K562 (cell line): ENCODE data around the gene PLEKHA5. TPM values are rescaled to one million over a fixed set of nuclear protein-coding genes. Genes with fewer than 3 reads are reported as not detected.

Experiments
- ATAC-seq: fragments of 200-7000 bp; cut with Tn5 transposase; 3 replicates; pipeline ENCODE4 v1.9.1; 2020; ENCODE audit warnings: moderate library complexity
- BruUV-seq: library from RNA; stranded (reverse); fragments of 400-500 nt; replicated peaks from 2 replicates; lab custom pipeline; 2021; lab: Mats Ljungman, UMichigan
- CTCF ChIA-PET: fragments of 300-600 bp; formaldehyde crosslinking; extraction: SDS; loops from one replicate; lab custom pipeline; 2021; ENCODE audit warnings: low intra/inter-chr PET ratio; lab: Yijun Ruan, JAX
- POLR2A ChIA-PET: fragments of 300-600, 350-650 bp; sonication (Branson Sonifier 250); formaldehyde crosslinking; extraction: SDS; loops from one replicate; lab custom pipeline; 2021; ENCODE audit warnings: antibody characterized with exemption, inconsistent platforms; lab: Yijun Ruan, JAX
- DNase-seq, 4 experiments: peaks; one replicate each; pipeline versions ENCODE4 v3.0.0 to v3.0.0-alpha.2; 2011 to 2018; ENCODE audit warnings: low spot score in 3 of 4, mixed read lengths in 3 of 4; ENCODE audit errors: extremely low read depth in 1 of 4
- FAIRE-seq: peaks from 2 replicates; lab custom pipeline; 2011; peaks lifted over from hg19 to GRCh38; lab: Jason Lieb, UNC
- H2AFZ ChIP-seq: 2 replicates; pipeline ENCODE4 v1.6.0; 2011; ENCODE audit warnings: low read depth, low read length, control low read depth, inconsistent platforms
- H3K27ac ChIP-seq: fragments of 200-600 bp; 3 replicates; pipeline ENCODE4 v1.8.0; 2011; ENCODE audit warnings: low read depth, mild to moderate bottlenecking, control low read depth, inconsistent platforms, low read length, moderate library complexity, mixed read lengths; ENCODE audit errors: extremely low read depth
- H3K27me3 ChIP-seq, 2 experiments: fragments of 300-600 bp in 1 of 2; 2 replicates in 1 of 2; 3 replicates in 1 of 2; pipeline versions ENCODE4 v1.6.0 to v1.8.0; 2011; ENCODE audit warnings: inconsistent platforms in 2 of 2, low read length in 2 of 2, mild to moderate bottlenecking in 1 of 2, mixed read lengths in 1 of 2, moderate library complexity in 1 of 2; ENCODE audit not compliant: control insufficient read depth in 2 of 2, insufficient read depth in 2 of 2
- H3K36me3 ChIP-seq: fragments of 300-600 bp; 3 replicates; pipeline ENCODE4 v1.8.0; 2011; ENCODE audit warnings: mild to moderate bottlenecking, low read length, inconsistent platforms; ENCODE audit not compliant: control insufficient read depth, insufficient read depth
- H3K4me1 ChIP-seq, 2 experiments: fragments of 200-600 bp in 1 of 2; replicated peaks in 1 of 2; 2 replicates in 1 of 2; 3 replicates in 1 of 2; pipeline versions ENCODE4 v1.5.1 to v1.8.0; 2011; ENCODE audit warnings: inconsistent platforms in 2 of 2, low read length in 2 of 2, mild to moderate bottlenecking in 1 of 2, mixed read lengths in 1 of 2, moderate library complexity in 1 of 2; ENCODE audit not compliant: control insufficient read depth in 2 of 2, insufficient read depth in 2 of 2
- H3K4me2 ChIP-seq: 2 replicates; pipeline ENCODE4 v1.6.1; 2011; ENCODE audit warnings: low read length, control low read depth, inconsistent platforms, mixed read lengths; ENCODE audit not compliant: insufficient read depth
- H3K4me3 ChIP-seq: fragments of 200-600 bp; sonication (generic), shearing (Covaris generic); 2 replicates; pipeline ENCODE4 v1.5.1; 2016; ENCODE audit warnings: control low read depth, inconsistent platforms
- H3K79me2 ChIP-seq: fragments of 200-600 bp; 3 replicates; pipeline ENCODE4 v1.8.0; 2011; ENCODE audit warnings: low read length, inconsistent platforms; ENCODE audit not compliant: control insufficient read depth, insufficient read depth
- H3K9ac ChIP-seq, 2 experiments: 2 replicates each; pipeline versions ENCODE4 v1.6.0 to v1.6.1; 2011; ENCODE audit warnings: low read depth in 2 of 2, low read length in 2 of 2, control low read depth in 1 of 2, inconsistent platforms in 1 of 2, mild to moderate bottlenecking in 1 of 2, mixed read lengths in 1 of 2; ENCODE audit not compliant: insufficient read depth in 1 of 2
- H3K9me1 ChIP-seq: one replicate; pipeline ENCODE4 v1.6.0; 2011; ENCODE audit warnings: inconsistent platforms, mild to moderate bottlenecking, low read length, moderate library complexity; ENCODE audit not compliant: control insufficient read depth, insufficient read depth
- H3K9me3 ChIP-seq: replicated peaks from 2 replicates; pipeline ENCODE4 v1.5.1; 2011; ENCODE audit warnings: low read depth, low read length, inconsistent platforms; ENCODE audit not compliant: control insufficient read depth, insufficient read depth
- H4K20me1 ChIP-seq: replicated peaks from 2 replicates; pipeline ENCODE4 v1.6.1; 2011; ENCODE audit warnings: low read length, inconsistent platforms, mixed read lengths; ENCODE audit not compliant: control insufficient read depth, insufficient read depth
- ARID3A ChIP-seq: IDR thresholded peaks from 2 replicates; pipeline ENCODE4 v1.6.1; 2012; ENCODE audit warnings: low read depth, low read length, improper control_type of control experiment, borderline replicate concordance
- NRF1 ChIP-seq, 2 experiments: fragments of 450-650 bp; IDR thresholded peaks in 1 of 2; conservative IDR thresholded peaks in 1 of 2; 2 replicates each; pipeline ENCODE4 v1.6.1; 2014; ENCODE audit warnings: mild to moderate bottlenecking in 2 of 2
- NUFIP1 ChIP-seq: fragments of 450-650 bp; IDR thresholded peaks from 2 replicates; pipeline ENCODE4 v1.6.1; 2018; ENCODE audit not compliant: partially characterized antibody
- SIN3A ChIP-seq, 2 experiments: fragments of 150-350 bp in 1 of 2; IDR thresholded peaks; 2 replicates each; pipeline ENCODE4 v1.6.1; 2011 to 2016; ENCODE audit warnings: borderline replicate concordance in 2 of 2, low read depth in 2 of 2, low read length in 2 of 2, mild to moderate bottlenecking in 2 of 2, moderate library complexity in 2 of 2; ENCODE audit not compliant: control insufficient read depth in 1 of 2
- TARDBP ChIP-seq: fragments of 450-650 bp; IDR thresholded peaks from 2 replicates; pipeline ENCODE4 v1.6.1; 2016
- TCF7 ChIP-seq: sonication (generic); IDR thresholded peaks from 2 replicates; pipeline ENCODE4 v1.6.1; 2016; ENCODE audit warnings: antibody characterized with exemption, borderline replicate concordance
- TEAD1 ChIP-seq, 2 experiments: fragments of 450-650 bp in 1 of 2; sonication (generic) in 1 of 2; formaldehyde crosslinking; IDR thresholded peaks; 2 replicates each; pipeline versions ENCODE4 v1.4.0 to v1.8.0; 2020 to 2022; ENCODE audit warnings: mild to moderate bottlenecking in 2 of 2, missing genetic modification reagents in 1 of 2
- ZNF224 ChIP-seq: sonication (generic); formaldehyde crosslinking; IDR thresholded peaks from 2 replicates; pipeline ENCODE4 v1.8.0; 2022; ENCODE audit warnings: mild to moderate bottlenecking, missing genetic modification reagents
- WGBS: fragments of 100-300 bp; shearing (Covaris generic); methylation state at CpG from one replicate; pipeline ENCODE4 v1.1.6; 2016; ENCODE audit warnings: low coverage, mixed read lengths; ENCODE audit not compliant: insufficient coverage; ENCODE audit errors: missing lambda C conversion rate; 5-methylcytosine and 5-hydroxymethylcytosine counted together
- in situ Hi-C: fragments of 300-500 bp; cut with MboI; formaldehyde crosslinking; loops from 4 replicates; pipeline ENCODE4 v1.15.0; 2018; ENCODE audit warnings: inconsistent platforms, mixed read lengths
- intact Hi-C: fragments of 100-400 bp; cut with micrococcal nuclease; formaldehyde crosslinking; loops from 2 replicates; pipeline ENCODE4 v1.14.2; 2022
- polyA plus RNA-seq, 8 experiments: library from polyadenylated mRNA; depleted of rRNA in 4 of 8; stranded (reverse) in 5 of 8; unstranded in 3 of 8; fragments of >200 nt; fragmentation: Nextera tagmentation in 2 of 8; fragmentation: Illumina TruSeq in 1 of 8; extraction: Ambion mirVana in 2 of 8; extraction: Trizol in 1 of 8; gene quantifications; 2 replicates each; pipeline versions ENCODE4 v1.2.1 to v1.2.3, GENCODE V29; 2011 to 2014; ENCODE audit warnings: inconsistent platforms in 1 of 8, missing spikeins in 1 of 8
- total RNA-seq, 7 experiments: library from RNA; depleted of rRNA in 6 of 7; stranded (reverse); fragments of >200 nt in 6 of 7; fragmentation: Illumina TruSeq in 2 of 7; extraction: Trizol in 2 of 7; gene quantifications; 2 replicates each; pipeline versions ENCODE4 v1.2.1 to v1.2.3, GENCODE V29; 2011 to 2021; ENCODE audit warnings: low replicate concordance in 1 of 7

The PLEKHA5 gene
- total and polyA plus RNA-seq, 9 of the 15 experiments (the other 6 are each of a cell fraction or from before 2014, with no cell fraction given), result 7.2 to 26.2 (median 17.4) TPM

- Histone ChIP-seq H3K4me1 (no peaks in the 10 kb centered on the region), H3K4me2 (no peak overlapping the region), H2AFZ (no peak overlapping the region), H3K4me3 (no peak overlapping the region), H3K27ac (no peak overlapping the region), H4K20me1 (no peaks in the 10 kb centered on the region), H3K27me3 (no peaks in the 10 kb centered on the region), H3K79me2 (0 out of 3 replicates have a peak, but pooled peaks cover 6% of the 10 kb centered on the region), H3K9me3 (no peaks in the 10 kb centered on the region), H3K36me3 (no peaks in the 10 kb centered on the region), H3K9ac (no peak overlapping the region), H3K9me1 (no peaks in the 10 kb centered on the region)
- intact Hi-C loops (no loop called here), in situ Hi-C loops (no loop called here)
- ChIA-PET CTCF (no interaction called here), POLR2A (no interaction called here)
- ATAC-seq, result no peak
- 61% methylated on average over 3 of the region's 3 CpGs for WGBS
- no peak for FAIRE-seq
- BruUV-seq, result no TSS peak
- no peak for DNase-seq
- TF ChIP-seq ZNF224 (no peak), ARID3A (no peak), TCF7 (no peak), TEAD1 (CRISPR knock-in tag; IDR thresholded peaks at IDR 0.05) (no peak), TARDBP (no peak), NUFIP1 (no peak), NRF1 (conservative IDR thresholded peaks at IDR 0.05 in 1 of 2, IDR thresholded peaks at IDR 0.05 in 1 of 2) (no peak), SIN3A (IDR thresholded peaks at IDR 0.05; ENCODE audit: borderline replicate concordance in 2 of 2, control insufficient read depth in 1 of 2, low read depth in 2 of 2, low read length in 2 of 2) (no peak)
Observed at GRCh38 chr12:19224746-19225145, 95.2 kb downstream of the PLEKHA5 start.
